ENCODE measurements around the gene KLC1.

Gene KLC1

DNA sequence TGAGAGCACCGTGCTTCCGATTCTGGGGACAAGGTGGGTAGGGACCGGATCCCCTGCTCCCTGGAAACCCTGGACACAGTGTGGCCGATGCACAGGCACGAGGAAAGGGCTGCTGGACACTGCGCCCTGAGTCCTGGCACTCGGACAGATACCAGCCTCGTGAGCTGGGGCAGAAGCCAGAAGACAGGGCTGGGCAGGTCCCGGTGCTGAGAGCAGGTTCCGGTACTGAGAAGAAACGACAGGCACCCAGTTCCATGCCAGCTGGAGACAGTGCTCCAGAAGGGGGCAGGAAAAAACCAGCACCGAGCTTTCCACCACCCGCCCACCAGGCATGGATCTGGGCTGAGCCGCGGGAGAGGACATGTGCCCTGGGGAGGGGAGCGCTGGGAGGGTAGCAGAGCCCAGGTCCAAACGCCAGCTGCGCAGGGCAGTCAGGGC lies 79.8 kb downstream of the KLC1 start:
- no peak for DNase-seq (ENCODE audit: low read depth)
- Histone ChIP-seq H3K27me3 (replicated peaks; ENCODE audit: control insufficient read depth, insufficient read depth, low read length) (no peaks in the 10 kb centered on the region), H3K9me3 (ENCODE audit: control insufficient read depth, low read length) (no peaks in the 10 kb centered on the region), H3K4me3 (ENCODE audit: low read length) (no peak overlapping the region), H3K9ac (ENCODE audit: low read length) (no peak overlapping the region), H3K36me3 (ENCODE audit: control insufficient read depth, insufficient read depth, low read length, severe bottlenecking) (peaks cover 29% of the 10 kb centered on the region), H3K4me1 (ENCODE audit: control insufficient read depth, insufficient read depth, low read length) (peaks cover 5% of the 10 kb centered on the region)

GRCh38 chr14:103709814-103710213 lies 80.8 kb downstream of the KLC1 start:
- Histone ChIP-seq H3K27me3 (replicated peaks; ENCODE audit: control insufficient read depth, insufficient read depth, low read length) (no peaks in the 10 kb centered on the region), H3K4me3 (ENCODE audit: low read length) (no peak overlapping the region), H3K9me3 (ENCODE audit: control insufficient read depth, low read length) (no peaks in the 10 kb centered on the region), H3K9ac (ENCODE audit: low read length) (no peak overlapping the region), H3K4me1 (ENCODE audit: control insufficient read depth, insufficient read depth, low read length) (peaks cover 9% of the 10 kb centered on the region), H3K36me3 (ENCODE audit: control insufficient read depth, insufficient read depth, low read length, severe bottlenecking) (peaks cover 25% of the 10 kb centered on the region)
- DNase-seq (ENCODE audit: low read depth), result no peak

- no peak for DNase-seq (ENCODE audit: low read depth)
- Histone ChIP-seq H3K27me3 (replicated peaks; ENCODE audit: control insufficient read depth, insufficient read depth, low read length) (no peaks in the 10 kb centered on the region), H3K9me3 (ENCODE audit: control insufficient read depth, low read length) (no peaks in the 10 kb centered on the region), H3K4me3 (ENCODE audit: low read length) (no peak overlapping the region), H3K9ac (ENCODE audit: low read length) (no peak overlapping the region), H3K4me1 (ENCODE audit: control insufficient read depth, insufficient read depth, low read length) (peaks cover 9% of the 10 kb centered on the region), H3K36me3 (ENCODE audit: control insufficient read depth, insufficient read depth, low read length, severe bottlenecking) (peaks cover 23% of the 10 kb centered on the region)
Measured at GRCh38 chr14:103710771-103711377, 81.9 kb downstream of the KLC1 start.

- Histone ChIP-seq H3K4me3 (ENCODE audit: low read length) (no peak overlapping the region), H3K27me3 (replicated peaks; ENCODE audit: control insufficient read depth, insufficient read depth, low read length) (no peaks in the 10 kb centered on the region), H3K9ac (ENCODE audit: low read length) (peak overlapping the region; percentile 6), H3K9me3 (ENCODE audit: control insufficient read depth, low read length) (no peaks in the 10 kb centered on the region), H3K36me3 (ENCODE audit: control insufficient read depth, insufficient read depth, low read length, severe bottlenecking) (peaks cover 15% of the 10 kb centered on the region), H3K4me1 (ENCODE audit: control insufficient read depth, insufficient read depth, low read length) (peaks cover 14% of the 10 kb centered on the region)
- no peak for DNase-seq (ENCODE audit: low read depth)
Measured at GRCh38 chr14:103711516-103712431, 82.8 kb downstream of the KLC1 start.

GRCh38 chr14:103712633-103713247 lies 83.7 kb downstream of the KLC1 start:
- no peak overlapping the region for H3K9ac ChIP-seq (ENCODE audit: low read length)
- no peak for DNase-seq (ENCODE audit: low read depth)
- no peaks in the 10 kb centered on the region for H3K9me3 ChIP-seq (ENCODE audit: control insufficient read depth, low read length)
- no peaks in the 10 kb centered on the region for H3K27me3 ChIP-seq (replicated peaks; ENCODE audit: control insufficient read depth, insufficient read depth, low read length)
- H3K4me3 ChIP-seq (ENCODE audit: low read length), result no peak overlapping the region
- peaks cover 15% of the 10 kb centered on the region for H3K36me3 ChIP-seq (ENCODE audit: control insufficient read depth, insufficient read depth, low read length, severe bottlenecking)
- peaks cover 19% of the 10 kb centered on the region for H3K4me1 ChIP-seq (ENCODE audit: control insufficient read depth, insufficient read depth, low read length)

DNA sequence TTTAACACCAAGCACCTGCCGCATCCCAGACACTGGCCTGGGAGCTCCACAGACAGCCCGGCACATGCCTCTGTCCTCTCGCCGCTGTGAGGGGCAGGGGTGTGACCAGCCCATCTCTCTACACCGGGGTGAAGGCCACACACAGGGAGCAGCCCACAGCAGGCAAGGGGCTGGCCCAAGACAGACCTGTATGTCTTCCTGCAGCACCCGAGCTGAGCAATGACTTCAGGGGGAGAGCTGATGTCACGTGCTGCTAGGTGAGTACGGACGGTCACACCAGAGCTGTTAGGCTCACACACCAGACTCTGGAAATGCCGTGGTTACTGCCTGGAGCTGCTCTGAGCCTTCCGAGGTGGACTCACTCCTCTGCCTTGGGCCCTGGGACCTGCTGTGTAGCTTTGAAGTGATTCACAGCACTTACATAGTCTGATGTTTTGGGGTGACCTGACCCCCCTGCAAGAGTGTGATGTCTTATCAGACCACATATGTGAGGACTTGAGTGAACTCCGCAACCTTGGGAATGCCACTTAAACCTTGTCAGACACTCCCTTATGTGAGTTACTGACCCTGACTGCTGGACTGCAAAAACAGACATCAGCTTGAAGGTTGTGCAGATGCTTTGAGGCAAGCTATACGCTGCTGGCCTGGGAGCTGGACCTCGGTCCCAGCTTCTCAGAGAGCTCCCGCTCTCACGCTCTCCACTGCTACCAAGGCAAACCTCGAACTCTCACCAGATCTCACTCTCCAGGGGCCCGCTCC lies 84.5 kb downstream of the KLC1 start:
- no peak for DNase-seq (ENCODE audit: low read depth)
- Histone ChIP-seq H3K9me3 (ENCODE audit: control insufficient read depth, low read length) (no peaks in the 10 kb centered on the region), H3K4me3 (ENCODE audit: low read length) (no peak overlapping the region)

GRCh38 chr14:103714063-103714724 lies 85.2 kb downstream of the KLC1 start:
- Histone ChIP-seq H3K27me3 (replicated peaks; ENCODE audit: control insufficient read depth, insufficient read depth, low read length) (no peaks in the 10 kb centered on the region), H3K4me1 (ENCODE audit: control insufficient read depth, insufficient read depth, low read length) (peaks cover 30% of the 10 kb centered on the region), H3K9ac (ENCODE audit: low read length) (no peak overlapping the region), H3K4me3 (ENCODE audit: low read length) (peak overlapping the region; percentile 74), H3K9me3 (ENCODE audit: control insufficient read depth, low read length) (no peaks in the 10 kb centered on the region), H3K36me3 (ENCODE audit: control insufficient read depth, insufficient read depth, low read length, severe bottlenecking) (peaks cover 7% of the 10 kb centered on the region)
- DNase-seq (ENCODE audit: low read depth), result no peak

More for the DNA sequence above, 84.5 kb downstream of the KLC1 start:
- H3K9ac ChIP-seq (ENCODE audit: low read length), result no peak overlapping the region
- no peaks in the 10 kb centered on the region for H3K27me3 ChIP-seq (replicated peaks; ENCODE audit: control insufficient read depth, insufficient read depth, low read length)
- H3K36me3 ChIP-seq (ENCODE audit: control insufficient read depth, insufficient read depth, low read length, severe bottlenecking), result peaks cover 10% of the 10 kb centered on the region
- peaks cover 25% of the 10 kb centered on the region for H3K4me1 ChIP-seq (ENCODE audit: control insufficient read depth, insufficient read depth, low read length)

GRCh38 chr14:103715052-103716000 lies 86.3 kb downstream of the KLC1 start, which contains the start of the genes XRCC3 and ZFYVE21:
Gene XRCC3, minus strand, starts transcription at chr14:103715451. Its CDS starts 4,364 bp downstream, at chr14:103711087.
Gene ZFYVE21, plus strand, starts transcription at chr14:103715810. Its CDS starts 32 bp downstream, at chr14:103715842.
- DNase-seq (ENCODE audit: low read depth), result peak; percentile 100
- Histone ChIP-seq H3K4me1 (ENCODE audit: control insufficient read depth, insufficient read depth, low read length) (peaks cover 30% of the 10 kb centered on the region), H3K9ac (ENCODE audit: low read length) (peak within 1 kb of the TSS; percentile 83), H3K9me3 (ENCODE audit: control insufficient read depth, low read length) (no peaks in the 10 kb centered on the region), H3K27me3 (replicated peaks; ENCODE audit: control insufficient read depth, insufficient read depth, low read length) (no peaks in the 10 kb centered on the region), H3K36me3 (ENCODE audit: control insufficient read depth, insufficient read depth, low read length, severe bottlenecking) (no peaks in the 10 kb centered on the region), H3K4me3 (ENCODE audit: low read length) (peak within 1 kb of the TSS; percentile 84)

- peak; percentile 66 for DNase-seq (ENCODE audit: low read depth)
- Histone ChIP-seq H3K4me1 (ENCODE audit: control insufficient read depth, insufficient read depth, low read length) (peaks cover 30% of the 10 kb centered on the region), H3K4me3 (ENCODE audit: low read length) (peak overlapping the region; percentile 84), H3K36me3 (ENCODE audit: control insufficient read depth, insufficient read depth, low read length, severe bottlenecking) (no peaks in the 10 kb centered on the region), H3K9ac (ENCODE audit: low read length) (peak overlapping the region; percentile 83), H3K9me3 (ENCODE audit: control insufficient read depth, low read length) (no peaks in the 10 kb centered on the region), H3K27me3 (replicated peaks; ENCODE audit: control insufficient read depth, insufficient read depth, low read length) (no peaks in the 10 kb centered on the region)
Measured at GRCh38 chr14:103716091-103716801, 87.2 kb downstream of the KLC1 start.

All from adipocyte (in vitro differentiated cells).